NCI-H1694 treated with DMSO at 0.1 percent for 48 hours (cell line): ENCODE data around the gene MBP.

Experiments used
- DNase-seq: peaks from one replicate; lab custom pipeline; 2025; lab: John Stamatoyannopoulos, UW

MBP gene

DNA sequence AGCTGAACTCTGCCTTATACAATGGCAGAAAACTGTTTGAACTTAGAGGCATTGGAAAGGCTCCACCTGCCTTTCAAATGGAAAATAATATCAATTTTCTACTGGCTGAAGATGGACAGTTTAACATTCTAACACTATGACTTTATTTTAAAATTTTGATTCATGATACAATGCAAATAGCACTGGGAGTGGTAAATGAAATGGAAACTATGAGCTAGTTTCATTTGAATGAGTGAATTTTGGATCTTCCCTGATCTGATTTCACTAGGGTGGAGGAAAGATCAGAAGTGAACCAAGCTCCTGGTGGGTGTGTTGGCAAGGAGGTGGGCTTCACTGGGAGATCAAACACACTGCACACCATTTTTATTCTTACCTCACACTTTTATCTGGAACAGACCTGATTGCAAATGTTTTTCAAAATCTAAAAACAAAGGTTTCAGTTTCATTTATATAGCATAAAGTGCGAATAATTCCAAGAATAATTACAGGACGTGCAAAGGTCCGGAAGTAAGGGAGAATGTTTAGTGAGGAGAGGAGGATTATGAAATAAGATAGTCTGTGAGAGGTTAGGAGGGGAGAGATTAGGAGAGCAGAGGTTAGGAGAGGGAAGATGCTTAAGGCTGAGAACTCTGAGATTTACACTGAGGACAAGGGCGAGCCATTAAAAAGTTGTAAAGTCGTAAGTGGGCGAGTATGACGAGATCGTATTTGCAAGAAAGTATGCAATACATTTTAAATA lies 18.6 kb upstream of the MBP start:
- DNase-seq: no peak

DNA sequence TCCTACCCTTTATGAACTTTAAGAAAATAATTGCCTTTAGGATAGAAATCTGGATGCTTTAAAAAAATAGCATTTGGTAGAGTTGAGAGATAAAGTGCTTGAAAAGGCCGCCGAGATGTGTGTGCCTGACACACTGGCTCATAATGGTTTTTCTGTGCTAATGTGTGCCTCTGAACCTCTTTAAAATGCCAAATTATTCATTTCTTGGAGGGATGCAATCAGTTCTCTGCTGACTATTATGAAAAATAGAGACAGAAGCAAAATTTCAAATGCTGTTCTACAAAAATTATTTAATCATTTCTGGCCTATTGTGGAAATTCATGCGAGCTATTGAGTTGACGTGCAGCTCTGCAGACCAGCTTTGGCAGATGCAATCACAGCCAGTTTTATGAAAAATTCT lies 18.0 kb upstream of the MBP start:
- no peak for DNase-seq

DNA sequence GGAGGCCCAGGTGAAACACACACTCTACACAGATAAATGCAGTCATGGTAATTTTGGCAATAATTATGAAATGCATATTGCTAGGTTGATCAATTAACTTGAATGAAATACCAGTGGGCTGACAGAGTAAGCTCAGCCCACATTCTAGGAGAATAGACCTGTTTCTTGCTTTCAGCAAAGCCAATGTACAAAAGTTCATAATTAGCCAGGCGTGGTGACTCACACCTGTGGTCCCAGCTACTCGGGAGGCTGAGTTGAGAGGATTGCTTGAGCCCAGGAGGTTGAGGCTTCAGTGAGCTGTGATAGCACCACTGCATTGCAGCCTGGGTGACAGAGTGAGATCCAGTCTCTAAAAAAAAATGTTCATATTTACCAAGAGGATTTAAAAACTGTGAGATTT lies 15.7 kb upstream of the MBP start:
- no peak for DNase-seq

DNA sequence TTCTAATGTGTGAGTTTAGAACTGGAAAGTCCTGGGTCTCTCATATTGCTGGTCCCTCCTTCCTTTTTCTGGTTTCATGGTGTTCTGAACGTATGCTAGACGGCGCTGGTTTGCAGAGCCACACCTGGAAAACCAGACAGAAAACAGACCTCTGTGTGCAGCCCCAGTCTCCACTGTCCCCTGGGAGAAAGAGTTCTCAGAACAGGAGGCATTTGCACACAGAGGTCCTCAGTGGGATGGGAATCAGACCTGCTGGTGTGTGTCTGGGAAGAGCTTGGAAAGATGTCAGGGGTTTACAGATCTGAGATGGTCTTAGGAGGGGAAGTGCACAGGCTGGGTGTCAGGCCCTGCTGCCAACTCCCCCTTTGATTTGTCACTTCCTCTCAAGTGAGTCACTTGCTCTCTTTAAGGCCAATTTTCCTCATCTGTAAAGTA lies 14.9 kb upstream of the MBP start:
- no peak for DNase-seq

DNA sequence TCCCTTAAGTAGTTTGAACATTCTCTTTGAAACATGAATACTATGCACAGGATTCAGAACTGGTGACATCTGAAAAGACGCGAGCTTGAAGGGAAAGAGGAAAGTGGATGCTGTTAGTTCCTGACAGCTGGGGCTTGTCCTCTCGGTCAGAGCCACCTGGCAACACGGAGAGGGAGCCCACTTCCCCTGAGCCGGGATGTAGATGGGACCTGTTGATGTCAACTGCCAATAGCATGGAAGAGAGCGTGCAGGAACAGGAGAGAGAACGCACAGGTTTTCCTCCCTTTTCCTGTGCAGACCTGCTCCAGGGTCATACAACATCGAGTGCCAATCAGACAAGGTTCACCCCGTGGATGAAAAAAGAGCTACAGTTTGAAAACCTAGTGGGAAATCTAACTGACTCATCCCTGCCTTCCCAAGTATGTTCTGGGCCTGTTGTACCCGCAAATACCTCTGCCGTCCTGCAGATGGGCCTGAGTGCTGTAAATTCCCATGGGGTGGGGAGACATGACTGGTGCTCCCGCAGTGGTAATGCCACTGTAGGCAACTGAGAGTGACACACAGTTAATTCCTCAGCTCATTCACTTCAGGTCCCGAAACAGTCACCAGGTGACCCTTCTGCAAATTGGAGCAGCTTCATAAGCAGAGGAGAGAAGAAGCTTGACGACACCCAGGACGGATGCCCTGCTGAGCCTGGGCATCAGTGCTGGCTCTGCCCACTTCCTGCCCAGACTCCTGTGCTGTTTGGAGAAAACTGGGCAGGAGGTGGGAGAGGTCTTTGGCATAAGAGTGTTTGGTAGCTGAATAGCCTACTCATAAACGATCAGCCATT lies 13.9 kb upstream of the MBP start:
- no peak for DNase-seq

DNA sequence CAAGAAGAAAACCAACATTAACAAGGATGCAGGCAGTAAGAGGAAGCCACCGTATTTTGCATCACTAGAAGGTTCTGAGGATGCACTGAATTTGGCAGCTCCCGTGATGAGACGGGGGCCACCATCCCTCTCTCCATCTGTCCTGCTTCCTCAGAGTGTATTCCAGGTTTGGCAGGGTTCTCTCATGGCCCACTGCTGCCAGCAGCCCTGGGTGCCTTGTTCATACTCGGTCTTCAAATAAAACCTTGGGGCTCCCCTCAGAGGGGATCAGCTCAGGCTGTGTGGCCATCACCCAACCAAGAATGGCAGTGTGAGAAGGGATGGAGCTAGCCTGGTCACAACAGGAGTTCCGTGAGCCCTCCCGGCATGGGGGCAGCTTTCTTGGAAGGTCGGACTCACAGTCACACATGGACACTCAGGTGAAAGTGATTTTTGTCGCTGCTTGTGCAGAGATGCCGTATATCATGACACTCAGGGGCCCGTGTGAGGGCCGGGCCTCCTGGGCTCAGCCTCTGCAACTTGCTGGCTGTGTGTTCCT lies 12.8 kb upstream of the MBP start:
- no peak for DNase-seq

DNA sequence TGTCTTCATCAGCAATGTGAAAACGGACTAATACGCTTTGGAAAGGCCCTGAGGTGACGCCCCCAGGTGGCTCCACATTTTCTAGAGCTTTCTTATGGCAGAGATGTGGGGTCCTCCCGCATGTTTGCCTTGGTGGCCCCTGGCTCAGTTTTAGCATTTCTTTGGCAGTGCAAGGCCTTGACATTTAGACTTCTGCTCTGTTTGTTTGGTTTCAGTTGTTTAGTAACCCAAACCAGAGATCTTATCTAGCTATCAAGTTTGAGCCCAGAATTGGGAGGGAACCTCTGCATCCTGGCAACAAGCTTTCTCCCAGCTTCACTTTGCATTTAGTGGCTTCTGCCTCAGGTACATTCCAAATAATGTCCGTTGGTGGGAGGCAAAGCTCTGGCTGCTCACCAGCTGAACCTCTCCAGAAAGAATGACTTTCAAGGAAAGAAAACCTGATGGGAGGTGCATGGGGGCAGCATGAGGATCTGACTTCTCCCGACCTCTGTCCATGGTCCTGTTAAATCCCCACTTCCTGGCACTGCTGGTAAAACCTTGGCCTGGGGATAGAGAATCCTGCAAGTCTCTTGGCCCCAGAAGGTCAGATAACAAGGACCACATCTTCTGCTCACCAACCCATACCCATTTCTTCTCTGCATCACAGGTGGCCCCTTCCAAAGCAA lies 12.0 kb upstream of the MBP start:
- DNase-seq: no peak

DNA sequence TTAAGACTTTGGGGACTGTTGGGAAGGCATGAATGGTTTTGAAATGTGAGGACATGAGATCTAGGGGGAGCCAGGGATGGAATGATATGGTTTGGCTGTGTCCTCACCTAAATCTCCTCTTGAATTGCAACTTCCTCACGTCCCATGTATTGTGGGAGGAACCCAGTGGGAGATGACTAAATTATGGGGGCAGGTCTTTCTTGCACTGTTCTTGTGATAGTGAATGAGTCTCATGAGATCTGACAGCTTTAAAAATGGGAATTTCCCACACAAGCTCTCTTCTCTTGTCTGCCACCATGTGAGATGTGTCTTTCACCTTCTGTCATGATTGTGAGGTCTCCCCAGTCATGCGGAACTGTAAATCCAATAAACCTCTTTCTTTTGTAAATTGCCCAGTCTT lies 11.5 kb upstream of the MBP start:
- no peak for DNase-seq

DNA sequence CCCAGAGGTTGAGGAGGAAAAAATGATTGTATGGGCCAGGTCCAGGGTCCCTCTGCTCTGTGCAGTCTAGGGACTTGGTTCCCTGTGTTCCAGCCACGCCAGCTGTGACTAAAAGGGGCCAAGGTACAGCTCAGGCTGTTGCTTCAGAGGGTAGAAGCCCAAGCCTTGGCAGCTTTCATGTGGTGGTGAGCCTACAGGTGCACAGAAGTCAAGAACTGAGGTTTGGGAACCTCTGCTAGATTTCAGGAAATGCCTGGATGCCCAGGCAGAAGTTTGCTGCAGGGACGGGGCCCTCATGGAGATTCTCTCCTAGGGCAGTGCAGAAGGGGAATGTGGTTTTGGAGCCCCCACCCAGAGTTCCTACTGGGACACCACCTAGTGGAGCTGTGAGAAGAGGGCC lies 10.6 kb upstream of the MBP start:
- no peak for DNase-seq

DNA sequence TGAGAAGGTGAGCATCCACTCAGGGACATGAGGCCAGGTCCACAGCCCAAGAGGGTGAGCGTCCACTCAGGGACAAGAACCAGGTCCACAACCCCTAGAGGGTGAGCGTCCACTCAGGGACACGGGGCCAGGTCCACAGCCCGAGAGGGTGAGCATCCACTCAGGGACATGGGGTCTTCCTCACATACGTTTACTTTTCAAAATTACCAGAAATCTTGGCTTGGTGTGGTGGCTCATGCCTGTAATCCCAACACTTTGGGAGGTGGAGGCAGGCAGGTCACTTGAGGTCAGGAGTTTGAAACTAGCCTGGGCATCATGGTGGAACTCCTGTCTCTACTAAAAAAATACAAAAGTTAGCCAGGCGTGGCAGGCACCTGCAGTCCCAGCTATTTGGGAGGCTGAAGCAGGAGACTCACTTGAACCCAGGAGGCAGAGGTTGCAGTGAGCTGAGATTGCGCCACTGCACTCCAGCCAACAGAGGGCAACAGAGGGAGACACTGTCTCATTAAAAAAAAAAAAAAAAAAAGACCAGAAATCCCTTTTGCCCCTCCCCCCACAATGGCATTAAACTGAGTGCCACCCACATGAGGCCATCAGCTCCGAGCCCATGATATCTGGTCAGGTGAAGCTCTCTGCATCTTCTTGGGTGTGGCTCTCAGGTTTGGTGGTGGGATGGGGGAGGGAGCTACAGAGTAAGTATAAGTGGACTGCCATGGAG lies 9.0 kb upstream of the MBP start:
- DNase-seq: no peak

DNA sequence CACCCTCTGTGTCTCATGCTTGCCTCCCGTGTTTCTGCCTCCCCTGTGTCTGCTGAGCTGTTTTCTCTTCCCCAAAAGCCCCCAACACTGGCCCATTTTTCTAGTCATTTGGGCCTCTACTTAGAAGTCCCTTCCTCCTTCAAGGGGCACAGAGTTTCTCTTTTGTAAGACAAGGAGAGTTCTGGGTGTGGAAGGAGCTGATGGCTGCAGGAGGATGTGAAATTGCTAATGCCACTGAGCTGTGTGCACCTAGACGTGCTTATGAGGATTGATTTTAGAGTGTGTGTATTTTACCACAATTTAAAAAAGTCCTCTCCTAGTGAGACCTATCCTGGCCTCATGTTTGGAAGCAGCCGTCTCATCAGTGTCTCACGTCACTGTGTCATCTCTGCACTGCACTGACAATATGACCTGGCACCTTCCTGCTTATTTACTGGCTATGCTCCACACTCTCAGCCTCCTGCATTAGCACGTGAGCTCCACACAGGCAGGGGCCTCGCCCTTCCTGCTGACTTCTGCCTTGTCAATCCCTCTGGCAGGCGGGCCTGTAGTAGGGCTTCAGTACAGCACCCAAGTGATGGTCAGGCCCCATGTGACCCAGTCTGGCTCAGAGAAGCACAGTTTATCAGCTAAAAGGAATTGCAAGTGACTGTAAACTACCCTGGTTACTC lies 8.0 kb upstream of the MBP start:
- no peak for DNase-seq

DNA sequence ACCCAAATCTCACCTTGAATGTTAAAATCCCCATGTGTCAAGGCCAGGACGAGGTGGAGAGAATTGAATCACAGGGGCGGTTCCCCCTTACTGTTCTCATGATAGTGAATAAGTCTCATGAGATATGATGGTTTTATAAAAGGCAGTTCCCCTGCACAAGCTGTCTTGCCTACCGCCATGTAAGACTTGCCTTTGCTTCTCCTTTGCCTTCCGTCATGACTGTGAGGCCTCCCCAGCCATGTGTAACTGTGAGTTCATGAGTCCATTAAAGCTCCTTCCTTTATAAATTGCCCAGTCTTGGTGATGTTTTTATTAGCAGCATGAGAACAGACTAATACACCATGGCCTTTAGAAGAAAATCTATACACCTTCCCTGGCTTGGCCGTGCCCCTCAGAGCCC lies 7.4 kb upstream of the MBP start:
- no peak for DNase-seq

DNA sequence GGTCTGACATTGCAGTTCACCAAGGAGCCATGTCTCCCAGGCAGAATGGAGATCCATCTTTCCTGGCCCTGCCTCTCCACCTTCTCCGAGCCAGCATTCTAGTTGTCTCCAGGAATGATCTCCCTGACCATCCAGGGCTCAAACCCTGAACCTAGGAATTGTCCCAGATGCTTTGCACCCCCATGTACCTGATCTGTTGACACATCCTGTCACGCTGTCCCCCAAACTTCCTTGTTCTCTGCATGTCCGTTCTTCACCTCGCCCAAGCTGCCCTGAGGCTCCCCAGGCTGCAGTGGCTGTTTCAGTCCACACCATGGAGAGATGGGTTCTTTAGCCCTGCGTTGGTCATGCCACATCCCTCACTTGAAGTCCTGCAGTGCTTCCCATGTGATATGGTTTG lies 7.0 kb upstream of the MBP start:
- no peak for DNase-seq

DNA sequence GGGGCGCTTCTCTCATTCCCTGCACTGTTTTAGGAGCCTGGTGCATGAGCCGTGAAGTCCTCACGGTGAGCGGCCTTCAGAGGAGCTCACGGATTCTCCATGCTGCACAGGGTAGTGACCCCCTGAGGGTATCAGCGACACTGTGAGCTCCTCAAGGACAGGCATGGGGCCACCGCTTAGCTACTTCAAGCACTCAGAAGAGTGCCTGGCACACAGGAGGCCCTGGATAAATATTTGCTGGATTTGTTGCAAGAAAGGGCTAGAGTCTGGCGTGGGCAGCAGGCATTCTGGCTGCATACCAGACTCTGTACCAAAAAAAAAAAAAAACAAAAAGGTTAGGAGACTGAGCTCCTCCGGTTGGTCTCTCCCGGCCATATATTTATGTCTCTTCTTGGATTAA lies 5.7 kb upstream of the MBP start:
- DNase-seq: no peak

DNA sequence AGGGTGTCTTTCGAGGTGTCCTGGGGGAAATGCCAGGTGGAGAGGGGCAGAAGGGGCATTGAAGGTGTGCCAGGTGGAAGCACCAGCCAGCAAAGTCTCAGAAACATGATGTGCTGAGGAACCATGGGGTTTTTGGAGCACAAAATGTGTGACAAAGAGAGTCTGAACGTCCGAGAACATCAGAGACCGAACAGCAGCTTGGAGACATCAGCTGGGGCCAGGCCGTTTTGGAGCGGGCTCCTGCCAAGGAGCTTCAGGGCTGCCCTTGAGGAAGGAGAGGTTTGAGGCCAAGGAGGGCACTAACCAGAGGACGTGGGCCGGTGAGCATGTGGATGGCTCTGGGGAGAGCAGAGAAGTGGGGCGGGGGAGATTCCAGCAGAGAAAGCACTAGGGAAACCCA lies 5.3 kb upstream of the MBP start:
- peak; percentile 21 for DNase-seq

DNA sequence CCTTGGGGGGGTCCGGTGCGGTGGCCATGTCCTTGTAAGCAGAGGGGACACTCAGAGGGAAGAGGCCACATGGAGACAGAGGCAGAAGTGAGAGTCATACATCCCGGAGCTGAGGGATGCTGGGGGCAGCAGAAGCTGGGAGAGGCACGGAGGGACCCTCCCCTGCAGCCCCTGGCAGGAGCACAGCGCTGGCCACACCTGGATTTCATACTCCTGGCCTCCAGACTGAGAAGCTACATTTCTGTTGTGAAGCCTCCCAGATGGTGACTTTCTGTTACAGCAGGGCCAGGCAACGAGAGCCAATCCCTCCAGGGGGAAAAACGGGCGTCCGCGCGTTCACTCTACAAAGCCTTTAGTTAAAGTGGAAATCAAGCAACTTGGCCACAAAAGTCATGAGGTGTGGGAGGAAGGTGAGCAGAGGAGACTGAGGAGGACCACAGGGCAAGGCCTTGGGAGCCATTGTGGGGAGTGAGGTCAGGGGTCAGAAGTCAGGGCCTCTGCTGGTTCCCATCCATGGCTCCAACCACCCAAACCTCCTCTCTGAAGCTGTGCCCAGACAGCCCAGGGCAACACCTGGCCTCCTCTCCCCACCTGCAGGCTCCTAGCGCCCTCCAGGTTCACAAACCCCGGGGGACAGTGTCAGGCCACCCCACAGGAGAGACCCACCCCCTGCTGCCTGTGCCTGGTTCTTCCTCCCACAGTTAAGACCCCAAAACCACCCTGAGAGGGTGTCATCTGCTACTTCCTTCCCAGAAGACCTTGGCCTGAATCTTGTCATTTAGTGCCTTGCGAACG lies 4.5 kb upstream of the MBP start:
- no peak for DNase-seq

DNA sequence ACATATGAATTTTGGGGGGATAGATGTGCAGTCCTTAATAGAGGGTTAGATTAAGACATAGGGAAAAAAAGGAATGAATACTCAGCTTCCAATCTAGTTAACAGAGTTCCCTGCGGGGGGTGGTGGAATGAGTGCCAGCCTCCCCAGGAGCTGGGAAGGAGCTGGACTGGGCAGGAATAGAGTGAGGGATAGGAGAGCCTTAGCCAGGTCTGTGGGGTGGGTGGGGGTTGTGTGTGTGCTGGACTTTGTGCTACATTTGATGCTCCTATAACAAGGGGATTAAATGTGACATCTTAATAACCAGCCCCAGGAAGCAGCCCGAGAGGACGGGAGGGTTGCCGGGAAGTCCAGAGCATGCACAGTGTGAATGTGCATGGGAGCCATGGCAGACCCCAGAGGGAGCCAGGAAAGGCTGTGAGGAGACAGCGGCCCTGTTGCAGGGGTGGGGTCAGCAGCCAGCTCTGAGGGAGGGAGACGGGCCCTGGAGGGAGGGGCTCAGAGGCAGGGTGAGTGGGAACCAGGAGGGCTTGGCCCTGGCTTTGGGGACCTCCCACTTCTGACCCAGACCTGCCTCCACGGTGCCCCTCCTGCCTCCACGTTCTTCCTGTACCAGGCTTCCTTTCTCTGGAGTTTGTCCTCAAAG lies 3.6 kb upstream of the MBP start:
- DNase-seq: no peak

DNA sequence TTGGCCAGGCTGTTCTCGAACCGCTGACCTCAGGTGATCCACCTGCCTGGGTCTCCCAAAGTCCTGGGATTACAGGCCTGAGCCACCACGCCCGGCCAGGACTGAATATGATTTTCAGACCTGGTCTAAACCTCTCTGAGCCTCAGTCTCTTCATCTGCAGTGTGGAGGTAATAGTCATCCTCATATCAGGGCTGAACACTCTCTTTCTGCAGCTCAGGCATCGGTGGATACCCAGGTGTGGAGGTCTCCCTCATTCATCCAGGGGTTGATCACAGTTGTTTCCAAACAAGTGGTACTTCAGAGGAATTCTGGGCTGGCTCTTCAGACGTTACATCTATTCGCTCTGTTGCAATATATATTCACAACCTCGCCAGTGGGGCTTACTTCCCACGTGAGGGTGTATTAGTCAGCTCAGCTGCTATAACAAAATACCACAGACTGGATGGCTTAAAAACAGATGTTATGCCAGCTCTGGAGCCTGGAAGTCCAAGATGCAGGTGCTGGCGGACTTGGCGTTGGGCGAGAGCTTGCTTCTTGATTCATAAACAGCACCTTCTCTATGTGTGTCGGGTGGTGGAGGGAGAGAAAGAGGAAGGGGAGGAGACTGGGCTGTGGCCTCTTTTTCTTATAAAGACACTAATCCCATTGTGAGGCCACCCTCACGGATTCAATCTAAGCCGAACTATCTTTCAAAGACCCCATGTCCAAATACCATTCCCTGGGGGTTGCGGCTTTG lies 2.9 kb upstream of the MBP start:
- no peak for DNase-seq

DNA sequence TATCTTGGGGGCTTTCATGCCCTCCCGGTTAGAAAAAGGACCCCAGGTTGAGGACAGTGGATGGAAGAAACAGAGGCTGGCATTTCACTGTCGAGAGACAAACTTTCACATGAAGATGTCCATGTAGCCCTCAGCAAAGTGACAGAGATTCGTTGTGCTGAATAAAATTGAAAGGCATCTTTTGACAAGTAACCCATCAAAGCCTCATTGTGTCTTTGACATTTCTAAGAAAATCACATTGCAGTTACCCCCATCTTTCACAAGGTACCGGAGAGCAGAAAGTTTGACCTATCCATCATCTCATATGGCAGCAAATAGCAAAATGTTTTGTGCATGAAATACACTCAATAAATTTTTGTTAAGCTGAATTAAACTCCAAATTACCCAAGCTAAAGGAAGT lies 2.0 kb upstream of the MBP start:
- no peak for DNase-seq
